HepG2 (cell line): Measurements from ENCODE around the gene ZNF544. TPM values are rescaled to one million over a fixed set of nuclear protein-coding genes. Genes with fewer than 3 reads are reported as not detected.

Source experiments
- AGO1 ChIP-seq: fragments of 200-400 bp; formaldehyde crosslinking; IDR thresholded peaks from 2 replicates; pipeline ENCODE4 v1.6.1; 2017; ENCODE audit warnings: mild to moderate bottlenecking, low read depth, low read length, moderate library complexity; ENCODE audit not compliant: poor library complexity, severe bottlenecking
- CHD2 ChIP-seq: IDR thresholded peaks from 2 replicates; pipeline ENCODE4 v1.6.1; 2011; ENCODE audit warnings: low read depth, low read length, improper control_type of control experiment
- EP300 ChIP-seq, 3 experiments: sonication (generic) in 1 of 3; formaldehyde crosslinking in 1 of 3; IDR thresholded peaks; 2 replicates each; pipeline versions ENCODE4 v1.5.1 to v1.6.1; 2011 to 2020; ENCODE audit warnings: low read depth in 2 of 3, low read length in 2 of 3, borderline replicate concordance in 1 of 3, improper control_type of control experiment in 1 of 3, mild to moderate bottlenecking in 1 of 3, missing genetic modification reagents in 1 of 3, moderate library complexity in 1 of 3
- FOXA3 ChIP-seq: IDR thresholded peaks from 2 replicates; pipeline ENCODE4 v1.6.1; 2016; ENCODE audit warnings: missing genetic modification reagents, missing compliant biosample characterization
- KAT8 ChIP-seq: IDR thresholded peaks from 2 replicates; pipeline ENCODE4 v1.6.1; 2016; ENCODE audit warnings: missing genetic modification reagents, missing compliant biosample characterization
- PHF8 ChIP-seq: sonication (generic); formaldehyde crosslinking; IDR thresholded peaks from 2 replicates; pipeline ENCODE4 v1.5.0; 2020; ENCODE audit warnings: missing genetic modification reagents
- STAT5B ChIP-seq: sonication (generic); formaldehyde crosslinking; IDR thresholded peaks from 2 replicates; pipeline ENCODE4 v1.4.0; 2020; ENCODE audit warnings: missing genetic modification reagents
- YEATS4 ChIP-seq: sonication (generic); formaldehyde crosslinking; IDR thresholded peaks from 2 replicates; pipeline ENCODE4 v1.4.0; 2020; ENCODE audit warnings: missing genetic modification reagents, borderline replicate concordance
- ZNF10 ChIP-seq: sonication (generic); formaldehyde crosslinking; IDR thresholded peaks from 2 replicates; pipeline ENCODE4 v1.4.0; 2020; ENCODE audit warnings: mild to moderate bottlenecking, low read depth, missing genetic modification reagents, borderline replicate concordance
- ZNF709 ChIP-seq: sonication (generic); formaldehyde crosslinking; IDR thresholded peaks from 2 replicates; pipeline ENCODE4 v1.5.0; 2020; ENCODE audit warnings: mild to moderate bottlenecking, missing genetic modification reagents
- ZNF724P ChIP-seq: sonication (generic); formaldehyde crosslinking; IDR thresholded peaks from 2 replicates; pipeline ENCODE4 v1.8.0; 2022; ENCODE audit warnings: missing genetic modification reagents, borderline replicate concordance
- ZNF747 ChIP-seq: sonication (generic); formaldehyde crosslinking; IDR thresholded peaks from 2 replicates; pipeline ENCODE4 v1.8.1; 2023; ENCODE audit warnings: missing genetic modification reagents, mild to moderate bottlenecking, borderline replicate concordance
- ZNF879 ChIP-seq: sonication (generic); formaldehyde crosslinking; IDR thresholded peaks from 2 replicates; pipeline ENCODE4 v1.8.1; 2023; ENCODE audit warnings: missing genetic modification reagents
- polyA plus RNA-seq, 8 experiments: library from polyadenylated mRNA; depleted of rRNA in 3 of 8; stranded (reverse) in 7 of 8; unstranded in 1 of 8; fragments of >200 nt; fragmentation: Illumina TruSeq in 4 of 8; extraction: Trizol in 4 of 8; gene quantifications; 2 replicates each; pipeline versions ENCODE4 v1.2.1 to v1.2.3, GENCODE V29; 2011 to 2016; ENCODE audit warnings: low read depth in 4 of 8, missing spikeins in 1 of 8, mixed read lengths in 1 of 8; ENCODE audit not compliant: insufficient read depth in 1 of 8
- total RNA-seq, 5 experiments: library from RNA; depleted of rRNA; stranded (reverse); fragments of >200 nt; fragmentation: Illumina TruSeq; extraction: Trizol; gene quantifications; 2 replicates each; pipeline ENCODE4 v1.2.3, GENCODE V29; 2016; ENCODE audit warnings: low read depth in 1 of 5
- TF ChIP-seq, protein P1 (sequence below): sonication (generic); formaldehyde crosslinking; IDR thresholded peaks from 2 replicates; pipeline ENCODE4 v1.5.0; 2020; ENCODE audit warnings: missing genetic modification reagents
- TF ChIP-seq, protein P2 (sequence below): sonication (generic); formaldehyde crosslinking; conservative IDR thresholded peaks from 2 replicates; pipeline ENCODE4 v1.4.0; 2020; ENCODE audit warnings: missing genetic modification reagents
- TF ChIP-seq, protein P3 (sequence below): sonication (generic); formaldehyde crosslinking; IDR thresholded peaks from 2 replicates; pipeline ENCODE4 v1.9.0; 2021; ENCODE audit warnings: missing genetic modification reagents, borderline replicate concordance
- TF ChIP-seq, protein P4 (sequence below): sonication (generic); formaldehyde crosslinking; conservative IDR thresholded peaks from 2 replicates; pipeline ENCODE4 v1.8.0; 2022; ENCODE audit warnings: missing genetic modification reagents
- TF ChIP-seq, protein P5 (sequence below): sonication (generic); formaldehyde crosslinking; IDR thresholded peaks from 2 replicates; pipeline ENCODE4 v1.8.0; 2022; ENCODE audit warnings: mild to moderate bottlenecking, missing genetic modification reagents; ENCODE audit not compliant: insufficient replicate concordance

Gene ZNF544
- total and polyA plus RNA-seq, 2 of the 13 experiments (the other 11 are each of a cell fraction or from before 2014, with no cell fraction given), result 13.1 to 17.0 TPM

DNA sequence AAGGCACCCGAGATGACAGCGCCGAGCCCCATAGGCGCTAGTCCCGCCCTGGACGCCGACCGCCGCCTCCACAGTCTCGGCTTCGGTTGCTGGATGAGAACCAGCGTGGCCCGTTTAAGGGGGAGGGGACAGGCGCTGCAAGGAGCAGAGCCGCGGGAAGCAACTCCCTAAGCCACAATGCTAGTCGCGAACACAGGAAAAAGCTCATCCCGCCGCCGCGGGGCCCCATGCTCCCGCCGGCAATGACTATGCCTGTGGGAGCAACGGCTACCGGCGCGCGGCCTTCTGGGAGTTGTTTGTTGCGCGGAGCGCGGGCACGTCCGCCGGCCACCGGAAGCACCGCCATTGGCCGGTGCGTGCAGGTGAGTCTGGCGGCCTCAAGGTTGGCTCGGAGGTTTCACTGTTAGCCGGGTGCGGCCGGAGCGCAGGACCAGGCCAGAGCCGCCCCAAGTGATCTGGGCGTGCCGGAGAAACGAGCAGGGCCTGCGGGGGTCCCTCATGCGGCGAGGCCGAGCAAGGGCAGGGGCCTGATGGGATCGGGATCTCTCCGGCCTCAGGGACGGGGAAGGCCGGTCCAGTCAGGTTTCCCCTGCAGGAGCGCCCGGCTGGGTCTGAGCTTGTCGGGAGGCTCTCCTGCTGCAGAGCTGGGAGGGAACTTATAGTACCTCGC, at the start of gene ZNF544 (continued):
- TF ChIP-seq, protein P1, sequence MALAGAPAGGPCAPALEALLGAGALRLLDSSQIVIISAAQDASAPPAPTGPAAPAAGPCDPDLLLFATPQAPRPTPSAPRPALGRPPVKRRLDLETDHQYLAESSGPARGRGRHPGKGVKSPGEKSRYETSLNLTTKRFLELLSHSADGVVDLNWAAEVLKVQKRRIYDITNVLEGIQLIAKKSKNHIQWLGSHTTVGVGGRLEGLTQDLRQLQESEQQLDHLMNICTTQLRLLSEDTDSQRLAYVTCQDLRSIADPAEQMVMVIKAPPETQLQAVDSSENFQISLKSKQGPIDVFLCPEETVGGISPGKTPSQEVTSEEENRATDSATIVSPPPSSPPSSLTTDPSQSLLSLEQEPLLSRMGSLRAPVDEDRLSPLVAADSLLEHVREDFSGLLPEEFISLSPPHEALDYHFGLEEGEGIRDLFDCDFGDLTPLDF (CRISPR knock-in tag), result peak; percentile 68; the same call in 1 of the 2 replicates
- no peak for TF ChIP-seq CHD2
- peak; percentile 31 for TF ChIP-seq AGO1
- TF ChIP-seq ZNF10 (CRISPR knock-in tag), result no peak
- no peak for TF ChIP-seq ZNF709
- 0 out of 2 replicates have a peak, but pooled peaks have one; percentile 24 for TF ChIP-seq FOXA3 (CRISPR knock-in tag)
- TF ChIP-seq ZNF724P (CRISPR knock-in tag), result no peak
- TF ChIP-seq, protein P2, sequence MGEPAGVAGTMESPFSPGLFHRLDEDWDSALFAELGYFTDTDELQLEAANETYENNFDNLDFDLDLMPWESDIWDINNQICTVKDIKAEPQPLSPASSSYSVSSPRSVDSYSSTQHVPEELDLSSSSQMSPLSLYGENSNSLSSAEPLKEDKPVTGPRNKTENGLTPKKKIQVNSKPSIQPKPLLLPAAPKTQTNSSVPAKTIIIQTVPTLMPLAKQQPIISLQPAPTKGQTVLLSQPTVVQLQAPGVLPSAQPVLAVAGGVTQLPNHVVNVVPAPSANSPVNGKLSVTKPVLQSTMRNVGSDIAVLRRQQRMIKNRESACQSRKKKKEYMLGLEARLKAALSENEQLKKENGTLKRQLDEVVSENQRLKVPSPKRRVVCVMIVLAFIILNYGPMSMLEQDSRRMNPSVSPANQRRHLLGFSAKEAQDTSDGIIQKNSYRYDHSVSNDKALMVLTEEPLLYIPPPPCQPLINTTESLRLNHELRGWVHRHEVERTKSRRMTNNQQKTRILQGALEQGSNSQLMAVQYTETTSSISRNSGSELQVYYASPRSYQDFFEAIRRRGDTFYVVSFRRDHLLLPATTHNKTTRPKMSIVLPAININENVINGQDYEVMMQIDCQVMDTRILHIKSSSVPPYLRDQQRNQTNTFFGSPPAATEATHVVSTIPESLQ (CRISPR knock-in tag), result no peak
- TF ChIP-seq, protein P3, sequence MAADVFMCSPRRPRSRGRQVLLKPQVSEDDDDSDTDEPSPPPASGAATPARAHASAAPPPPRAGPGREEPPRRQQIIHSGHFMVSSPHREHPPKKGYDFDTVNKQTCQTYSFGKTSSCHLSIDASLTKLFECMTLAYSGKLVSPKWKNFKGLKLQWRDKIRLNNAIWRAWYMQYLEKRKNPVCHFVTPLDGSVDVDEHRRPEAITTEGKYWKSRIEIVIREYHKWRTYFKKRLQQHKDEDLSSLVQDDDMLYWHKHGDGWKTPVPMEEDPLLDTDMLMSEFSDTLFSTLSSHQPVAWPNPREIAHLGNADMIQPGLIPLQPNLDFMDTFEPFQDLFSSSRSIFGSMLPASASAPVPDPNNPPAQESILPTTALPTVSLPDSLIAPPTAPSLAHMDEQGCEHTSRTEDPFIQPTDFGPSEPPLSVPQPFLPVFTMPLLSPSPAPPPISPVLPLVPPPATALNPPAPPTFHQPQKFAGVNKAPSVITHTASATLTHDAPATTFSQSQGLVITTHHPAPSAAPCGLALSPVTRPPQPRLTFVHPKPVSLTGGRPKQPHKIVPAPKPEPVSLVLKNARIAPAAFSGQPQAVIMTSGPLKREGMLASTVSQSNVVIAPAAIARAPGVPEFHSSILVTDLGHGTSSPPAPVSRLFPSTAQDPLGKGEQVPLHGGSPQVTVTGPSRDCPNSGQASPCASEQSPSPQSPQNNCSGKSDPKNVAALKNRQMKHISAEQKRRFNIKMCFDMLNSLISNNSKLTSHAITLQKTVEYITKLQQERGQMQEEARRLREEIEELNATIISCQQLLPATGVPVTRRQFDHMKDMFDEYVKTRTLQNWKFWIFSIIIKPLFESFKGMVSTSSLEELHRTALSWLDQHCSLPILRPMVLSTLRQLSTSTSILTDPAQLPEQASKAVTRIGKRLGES (CRISPR knock-in tag), result 0 out of 2 replicates have a peak, but pooled peaks have one; percentile 14
- TF ChIP-seq EP300 (IDR thresholded peaks at IDR 0.05; ENCODE audit: low read depth in 2 of 2, low read length in 2 of 2), result no peak
- TF ChIP-seq EP300 (CRISPR knock-in tag; IDR thresholded peaks at IDR 0.05; ENCODE audit: borderline replicate concordance), result no peak
- peak; percentile 90 for TF ChIP-seq PHF8 (CRISPR knock-in tag)
- TF ChIP-seq YEATS4 (CRISPR knock-in tag), result peak; percentile 77; the same call in 1 of the 2 replicates
- TF ChIP-seq, protein P4, sequence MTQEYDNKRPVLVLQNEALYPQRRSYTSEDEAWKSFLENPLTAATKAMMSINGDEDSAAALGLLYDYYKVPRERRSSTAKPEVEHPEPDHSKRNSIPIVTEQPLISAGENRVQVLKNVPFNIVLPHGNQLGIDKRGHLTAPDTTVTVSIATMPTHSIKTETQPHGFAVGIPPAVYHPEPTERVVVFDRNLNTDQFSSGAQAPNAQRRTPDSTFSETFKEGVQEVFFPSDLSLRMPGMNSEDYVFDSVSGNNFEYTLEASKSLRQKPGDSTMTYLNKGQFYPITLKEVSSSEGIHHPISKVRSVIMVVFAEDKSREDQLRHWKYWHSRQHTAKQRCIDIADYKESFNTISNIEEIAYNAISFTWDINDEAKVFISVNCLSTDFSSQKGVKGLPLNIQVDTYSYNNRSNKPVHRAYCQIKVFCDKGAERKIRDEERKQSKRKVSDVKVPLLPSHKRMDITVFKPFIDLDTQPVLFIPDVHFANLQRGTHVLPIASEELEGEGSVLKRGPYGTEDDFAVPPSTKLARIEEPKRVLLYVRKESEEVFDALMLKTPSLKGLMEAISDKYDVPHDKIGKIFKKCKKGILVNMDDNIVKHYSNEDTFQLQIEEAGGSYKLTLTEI, result no peak
- no peak for TF ChIP-seq STAT5B (CRISPR knock-in tag)
- TF ChIP-seq, protein P5, sequence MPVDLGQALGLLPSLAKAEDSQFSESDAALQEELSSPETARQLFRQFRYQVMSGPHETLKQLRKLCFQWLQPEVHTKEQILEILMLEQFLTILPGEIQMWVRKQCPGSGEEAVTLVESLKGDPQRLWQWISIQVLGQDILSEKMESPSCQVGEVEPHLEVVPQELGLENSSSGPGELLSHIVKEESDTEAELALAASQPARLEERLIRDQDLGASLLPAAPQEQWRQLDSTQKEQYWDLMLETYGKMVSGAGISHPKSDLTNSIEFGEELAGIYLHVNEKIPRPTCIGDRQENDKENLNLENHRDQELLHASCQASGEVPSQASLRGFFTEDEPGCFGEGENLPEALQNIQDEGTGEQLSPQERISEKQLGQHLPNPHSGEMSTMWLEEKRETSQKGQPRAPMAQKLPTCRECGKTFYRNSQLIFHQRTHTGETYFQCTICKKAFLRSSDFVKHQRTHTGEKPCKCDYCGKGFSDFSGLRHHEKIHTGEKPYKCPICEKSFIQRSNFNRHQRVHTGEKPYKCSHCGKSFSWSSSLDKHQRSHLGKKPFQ (CRISPR knock-in tag), result peak; percentile 57
- TF ChIP-seq ZNF879 (CRISPR knock-in tag), result no peak
- TF ChIP-seq KAT8 (CRISPR knock-in tag), result peak; percentile 70
- peak; percentile 44; the same call in 1 of the 2 replicates for TF ChIP-seq ZNF747 (CRISPR knock-in tag)
